B cell (primary cell): ENCODE results near the gene PYCR2.

ENCODE experiments used
- CTCF ChIP-seq: fragments of 200-600 bp; IDR thresholded peaks from one replicate; pipeline ENCODE4 v1.8.0; 2022; ENCODE audit warnings: antibody characterized with exemption, mild to moderate bottlenecking
- EZH2 ChIP-seq: IDR thresholded peaks from 2 replicates; pipeline ENCODE4 v1.6.1; 2012; ENCODE audit warnings: borderline replicate concordance, low read depth, mild to moderate bottlenecking, moderate library complexity, low read length; ENCODE audit not compliant: insufficient read depth, poor library complexity, severe bottlenecking

- TF ChIP-seq CTCF (no peak), EZH2 (no peak)
Measured at GRCh38 chr1:225914391-225914790, 9.7 kb downstream of the PYCR2 start.
